ENCODE data around the gene PRSS36.

PRSS36 gene

DNA sequence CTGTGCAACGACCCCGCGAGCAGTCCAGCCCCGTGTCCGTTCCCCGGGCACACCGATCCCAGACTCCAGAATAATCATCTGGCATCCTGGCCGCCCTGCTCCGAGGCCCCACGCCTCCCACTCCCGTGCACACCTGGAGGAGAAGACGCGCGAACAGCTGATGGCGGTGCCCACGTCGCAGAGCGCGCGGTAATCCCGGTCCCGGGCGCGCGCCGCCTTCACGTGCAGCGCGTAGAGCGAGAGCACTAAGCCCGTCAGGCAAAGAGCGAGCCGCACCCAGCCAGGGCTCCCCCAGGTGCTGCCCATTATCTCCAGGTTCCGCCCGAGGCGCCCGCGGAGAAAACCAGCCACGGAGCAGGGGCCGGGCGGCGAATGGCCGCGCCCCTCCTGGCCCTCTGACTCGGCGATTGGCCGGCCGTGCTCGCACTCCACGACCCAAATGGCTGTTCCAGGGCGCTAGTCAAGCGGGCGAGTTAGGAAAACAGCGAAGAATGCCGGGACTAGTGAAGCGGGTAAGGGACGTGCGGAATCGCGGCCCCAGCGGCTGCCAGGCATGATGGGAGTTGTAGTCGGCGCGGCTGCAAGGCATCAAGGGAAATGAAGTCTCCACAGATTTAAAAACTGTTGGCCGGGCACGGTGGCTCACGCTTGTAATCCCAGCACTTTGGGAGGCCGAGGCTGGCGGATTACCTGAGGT, 55.3 kb downstream of the PRSS36 start, which contains the start of gene VKORC1:
Gene VKORC1, minus strand, starts transcription at position 374 of the 697 bp plus-strand sequence. Its CDS starts 68 bp downstream, at position 306.
- DNase-seq, result peak; percentile 98

DNA sequence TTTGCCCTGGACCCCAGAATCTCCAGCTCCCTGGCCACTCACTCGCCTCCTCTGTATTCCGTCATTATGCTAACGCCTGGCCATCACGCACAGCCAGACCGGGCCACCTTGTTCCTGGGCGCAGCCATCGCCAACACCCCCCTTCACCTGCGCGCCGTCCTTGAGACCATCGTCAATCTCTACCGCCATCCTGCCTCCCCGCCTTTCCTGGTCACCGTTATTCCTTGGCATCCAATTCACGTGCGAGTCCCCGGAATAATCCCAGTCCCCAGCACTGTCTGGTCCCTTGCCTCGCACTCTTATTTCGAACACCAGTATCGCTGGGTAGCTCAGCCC, 55.8 kb downstream of the PRSS36 start:
- no peak for DNase-seq

DNA sequence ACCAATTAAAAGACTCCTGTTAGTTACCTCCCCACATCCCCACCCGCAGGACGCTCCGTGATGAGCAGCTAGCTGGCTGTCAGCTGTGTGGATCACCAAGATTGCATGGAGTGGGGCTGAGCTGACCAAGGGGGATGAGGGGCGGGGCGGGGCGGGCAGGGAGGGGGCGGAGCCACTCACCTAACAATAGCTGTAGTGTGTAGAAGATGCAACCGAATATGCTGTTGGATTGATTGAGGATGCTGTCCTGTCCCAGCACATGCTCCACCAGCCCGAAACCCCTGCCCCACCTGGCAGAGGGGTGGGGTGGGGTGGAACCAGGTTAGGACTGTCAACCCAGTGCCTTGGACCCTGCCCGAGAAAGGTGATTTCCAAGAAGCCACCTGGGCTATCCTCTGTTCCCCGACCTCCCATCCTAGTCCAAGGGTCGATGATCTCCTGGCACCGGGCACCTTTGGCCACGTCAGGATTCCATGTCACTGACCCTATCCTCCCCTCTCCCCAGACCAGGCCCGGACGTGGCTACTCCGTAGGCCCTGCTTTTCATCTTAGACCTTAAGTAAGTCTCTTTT, 56.6 kb downstream of the PRSS36 start:
- peak; percentile 43 for DNase-seq

DNA sequence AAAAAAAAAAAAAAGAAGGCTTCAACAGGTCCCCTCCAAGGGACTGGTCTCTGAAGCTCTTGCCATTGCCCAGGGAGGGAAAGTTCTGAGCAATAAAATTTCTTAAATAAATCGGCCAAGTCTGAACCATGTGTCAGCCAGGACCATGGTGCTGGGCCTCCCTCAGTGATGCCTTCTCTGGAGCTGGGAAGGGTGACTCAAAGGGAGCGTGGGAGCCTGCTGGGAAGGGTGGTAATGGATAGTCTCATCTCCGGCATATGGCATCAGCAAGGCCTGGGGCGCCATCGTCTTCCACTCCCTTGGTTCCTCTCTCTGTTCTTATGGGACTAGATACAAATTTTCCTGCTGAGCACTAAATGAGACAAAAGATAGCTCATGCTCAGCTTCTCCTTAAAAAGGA, 57.5 kb downstream of the PRSS36 start:
- no peak for DNase-seq

DNA sequence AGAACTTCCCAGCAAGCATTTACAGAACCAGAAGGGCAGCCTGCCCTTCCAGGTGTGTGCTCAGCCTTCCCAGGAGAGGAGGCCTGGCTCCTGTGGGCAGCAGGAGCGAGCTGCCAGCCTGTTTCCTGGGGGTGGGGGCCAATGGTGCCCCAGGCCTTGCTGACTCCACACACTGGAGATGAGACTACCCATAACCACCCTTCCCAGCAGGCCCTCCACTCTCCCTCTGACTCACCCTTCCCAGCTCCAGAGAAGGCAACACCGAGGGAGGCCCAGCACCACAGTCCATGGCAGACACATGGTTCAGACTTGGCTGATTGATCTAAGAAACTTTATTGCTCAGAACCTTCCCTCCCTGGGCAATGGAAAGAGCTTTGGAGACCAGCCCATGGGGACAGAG, 59.3 kb downstream of the PRSS36 start:
- DNase-seq, result no peak

DNA sequence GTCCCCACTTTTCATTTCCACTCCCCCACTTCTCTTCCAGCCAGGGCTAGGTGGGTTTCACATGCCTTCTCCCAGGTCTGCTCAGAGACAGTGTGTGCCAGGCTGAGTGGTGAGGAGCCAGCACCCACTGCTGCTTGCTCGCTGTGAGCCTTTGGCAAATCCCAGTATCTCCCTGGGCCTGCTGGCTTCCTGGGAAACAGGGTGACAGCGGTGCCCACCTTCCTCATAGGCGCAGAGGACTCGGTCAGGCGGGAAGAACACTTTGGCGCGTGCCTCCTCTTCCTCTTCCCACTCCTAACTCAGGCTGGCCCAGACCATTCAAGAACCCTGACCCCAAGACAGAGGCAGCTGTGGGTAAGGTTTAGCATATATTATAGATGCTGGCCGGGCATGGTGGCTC, 60.7 kb downstream of the PRSS36 start:
- no peak for DNase-seq

Data from NCI-H526 treated with DMSO at 0.1 percent for 48 hours (cell line).